Left kidney (tissue), 2 donors: Measurements from ENCODE around the gene PEDS1. TPM values are rescaled to one million over a fixed set of nuclear protein-coding genes. Genes with fewer than 3 reads are reported as not detected.
"Not testable (repeated sequence)": the region's sequence is repeated elsewhere in the genome, so short reads cannot be mapped to it uniquely, and the experiment has no call there.

Experiments used
- DNase-seq: peaks from one replicate; pipeline ENCODE4 v3.0.0-alpha.2; 2013
- polyA plus RNA-seq: library from polyadenylated mRNA; unstranded; fragments of 120-200 nt; gene quantifications from one replicate; pipeline ENCODE4 v1.2.1, GENCODE V29; 2013; ENCODE audit not compliant: insufficient read length

The PEDS1 gene
- polyA plus RNA-seq, 1 donor: 20.7 TPM

GRCh38 chr20:50165684-50166554, 12.4 kb upstream of the PEDS1 start:
- peak; percentile 97 for DNase-seq

- DNase-seq: no peak
Measured at GRCh38 chr20:50163570-50164317, 10.2 kb upstream of the PEDS1 start.

- DNase-seq: not testable (repeated sequence)
Measured at GRCh38 chr20:50161494-50161893, 8.0 kb upstream of the PEDS1 start.

GRCh38 chr20:50153153-50153499, 397 bp downstream of the PEDS1 start:
- no peak for DNase-seq

GRCh38 chr20:50152394-50153152, 950 bp downstream of the PEDS1 start:
- DNase-seq: no peak

- DNase-seq: no peak
Measured at GRCh38 chr20:50151034-50151743, 2.3 kb downstream of the PEDS1 start.

- no peak for DNase-seq
Measured at GRCh38 chr20:50149481-50150254, 3.9 kb downstream of the PEDS1 start.

GRCh38 chr20:50146732-50147662, 6.5 kb downstream of the PEDS1 start:
- no peak for DNase-seq

- DNase-seq: no peak
Measured at GRCh38 chr20:50146214-50146613, 7.3 kb downstream of the PEDS1 start.

GRCh38 chr20:50145566-50145965, 8.0 kb downstream of the PEDS1 start:
- DNase-seq: no peak

GRCh38 chr20:50144362-50144761, 9.2 kb downstream of the PEDS1 start:
- no peak for DNase-seq

GRCh38 chr20:50142812-50143211, 10.7 kb downstream of the PEDS1 start:
- no peak for DNase-seq

- DNase-seq: no peak
Measured at GRCh38 chr20:50141811-50142561, 11.5 kb downstream of the PEDS1 start.

- DNase-seq: no peak
Measured at GRCh38 chr20:50141018-50141675, 12.4 kb downstream of the PEDS1 start.

GRCh38 chr20:50140339-50140859, 13.1 kb downstream of the PEDS1 start:
- DNase-seq: no peak

GRCh38 chr20:50138479-50139393, 14.8 kb downstream of the PEDS1 start:
- DNase-seq: no peak

GRCh38 chr20:50138120-50138478, 15.4 kb downstream of the PEDS1 start:
- DNase-seq: no peak
